NK-92 (cell line): ENCODE data around the gene KRTAP5-10.
"Not testable (repeated sequence)": the region's sequence is repeated elsewhere in the genome, so short reads cannot be mapped to it uniquely, and the experiment has no call there.

Experiments used
- DNase-seq: peaks from one replicate; lab custom pipeline; 2025; ENCODE audit not compliant: unreplicated experiment; lab: John Stamatoyannopoulos, UW

KRTAP5-10 gene

DNA sequence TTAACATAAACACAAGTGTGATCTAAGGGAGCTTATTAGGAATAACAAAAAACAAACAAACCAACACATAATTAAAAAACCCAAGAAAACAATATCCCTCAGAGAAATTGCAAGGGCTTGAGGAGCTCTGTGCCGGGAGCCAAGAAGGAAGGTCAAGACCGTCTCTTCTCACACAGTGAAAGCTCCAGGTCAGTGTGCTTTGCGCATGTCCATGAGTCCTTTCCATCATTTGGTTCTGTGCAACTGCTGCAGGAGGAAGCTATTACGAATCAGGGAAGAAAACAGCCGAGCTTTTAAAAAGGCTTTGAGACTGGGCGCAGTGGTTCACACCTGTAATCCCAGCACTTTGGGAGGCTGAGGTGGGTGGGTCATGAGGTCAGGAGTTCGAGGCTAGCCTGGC is 23.0 kb upstream of the KRTAP5-10 start:
- no peak for DNase-seq

DNA sequence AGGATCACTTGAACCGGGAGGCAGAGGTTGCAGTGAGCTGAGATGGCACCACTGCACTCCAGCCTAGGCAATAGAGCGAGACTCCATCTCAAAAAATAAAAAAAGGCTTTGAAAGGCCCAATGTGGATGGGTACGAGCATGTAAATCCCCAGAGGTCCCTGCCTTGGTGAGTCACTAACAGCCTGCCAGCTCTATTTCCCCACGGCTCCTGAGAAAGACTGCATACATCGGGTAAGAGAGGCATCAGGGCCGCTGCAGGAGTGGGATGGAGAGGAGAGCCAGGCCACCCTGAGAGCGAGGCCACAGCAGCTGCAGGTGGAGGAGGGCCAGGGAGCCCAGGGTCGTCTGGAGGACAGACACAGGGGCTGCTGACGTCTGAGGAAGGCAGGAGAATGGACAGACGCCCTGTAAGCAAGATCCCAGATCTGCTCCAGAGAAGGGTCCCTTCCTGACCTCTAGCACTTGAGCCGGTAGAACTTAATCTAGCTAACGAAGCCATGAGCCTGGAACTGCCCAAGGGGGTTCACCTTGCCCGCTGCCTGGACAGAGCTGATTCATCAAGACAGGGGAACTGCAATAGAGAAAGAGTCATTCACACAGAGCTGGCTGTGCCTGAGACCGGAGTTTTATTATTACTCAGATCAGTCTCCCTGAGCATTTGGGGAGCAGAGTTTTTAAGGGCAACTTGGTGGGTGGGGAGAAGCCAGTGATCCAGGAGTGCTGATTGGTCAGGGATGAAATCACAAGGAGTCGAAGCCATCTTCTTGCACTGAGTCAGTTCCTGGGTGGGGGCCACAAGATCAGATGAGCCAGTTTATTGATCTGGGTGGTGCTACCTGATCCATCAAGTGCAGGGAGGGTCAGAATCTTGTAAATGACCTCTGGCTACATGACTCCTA is 22.2 kb upstream of the KRTAP5-10 start:
- no peak for DNase-seq

DNA sequence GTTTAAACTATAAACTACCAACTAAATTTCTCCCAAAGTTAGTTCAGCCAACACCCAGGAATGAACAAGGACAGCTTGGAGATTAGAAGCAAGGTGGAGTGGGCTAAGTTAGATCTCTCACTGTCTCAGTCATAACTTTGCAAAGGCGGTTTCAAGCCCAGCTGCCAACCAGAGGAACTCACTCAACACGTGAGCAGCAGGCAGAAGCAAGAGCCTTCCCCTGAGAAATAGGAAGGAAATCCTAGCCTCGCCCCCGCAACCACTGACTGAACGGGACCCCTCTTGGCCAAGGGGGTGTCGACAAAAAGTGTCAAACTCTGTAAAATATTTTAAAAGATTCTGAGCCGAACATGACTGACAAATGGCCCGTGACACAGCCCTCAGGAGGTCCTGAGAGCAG is 21.5 kb upstream of the KRTAP5-10 start:
- no peak for DNase-seq

DNA sequence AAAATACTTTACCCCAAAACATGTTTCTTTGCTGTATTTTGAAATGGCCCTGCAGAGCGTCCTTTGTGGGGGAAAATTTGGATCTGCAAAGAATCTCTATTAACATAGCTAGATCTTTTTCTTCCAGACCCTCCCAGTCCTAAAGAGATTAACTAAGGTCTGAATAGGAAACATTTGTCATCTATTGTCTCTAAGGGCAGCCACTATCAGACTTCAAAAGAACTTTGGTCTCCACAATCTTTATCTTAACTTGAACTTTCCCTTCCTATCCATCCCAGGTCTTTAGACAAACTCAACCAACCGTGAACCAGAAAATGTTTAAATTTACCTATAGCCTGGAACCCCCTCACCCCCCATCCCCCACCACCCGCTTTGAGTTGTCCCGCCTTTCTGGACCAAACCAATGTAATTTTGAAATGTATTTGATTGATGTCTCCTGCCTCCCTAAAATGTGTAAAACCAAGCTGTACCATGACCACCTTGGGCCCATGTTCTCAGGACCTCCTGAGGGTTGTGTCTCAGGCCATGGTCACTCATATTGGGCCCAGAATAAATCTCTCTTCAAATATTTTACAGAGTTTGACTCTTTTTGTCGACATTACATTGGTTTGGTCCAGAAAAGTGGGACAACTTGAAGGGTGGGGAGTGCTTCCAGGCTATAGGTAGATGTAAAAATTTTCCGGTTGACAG is 20.7 kb upstream of the KRTAP5-10 start:
- no peak for DNase-seq

DNA sequence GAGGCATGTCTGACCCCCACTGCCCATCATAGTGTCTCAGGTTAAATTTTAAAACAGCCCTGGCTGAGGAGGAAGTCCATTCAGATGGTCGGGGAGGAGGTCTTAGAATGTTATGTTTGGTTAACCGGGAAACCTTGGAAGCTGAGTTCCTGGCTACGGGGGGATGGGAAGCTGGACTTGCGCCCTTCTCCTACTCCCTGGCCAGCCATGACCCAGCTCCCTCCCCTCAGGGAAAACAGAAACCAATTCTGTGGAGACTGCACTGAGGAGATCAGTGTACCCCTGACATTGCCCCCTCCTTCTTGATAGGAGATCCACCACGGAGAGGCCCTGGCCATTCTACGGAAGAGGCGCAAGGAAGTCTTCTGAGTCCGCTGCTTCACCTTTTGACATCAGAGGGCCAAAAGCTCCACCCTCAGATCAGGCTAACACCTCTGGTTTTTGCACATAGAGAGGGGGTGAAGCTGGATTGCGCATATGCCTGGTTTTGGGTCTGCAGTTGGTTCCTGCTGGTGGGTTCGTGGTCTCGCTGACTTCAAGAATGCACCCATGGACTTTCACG is 19.9 kb upstream of the KRTAP5-10 start:
- DNase-seq: no peak

DNA sequence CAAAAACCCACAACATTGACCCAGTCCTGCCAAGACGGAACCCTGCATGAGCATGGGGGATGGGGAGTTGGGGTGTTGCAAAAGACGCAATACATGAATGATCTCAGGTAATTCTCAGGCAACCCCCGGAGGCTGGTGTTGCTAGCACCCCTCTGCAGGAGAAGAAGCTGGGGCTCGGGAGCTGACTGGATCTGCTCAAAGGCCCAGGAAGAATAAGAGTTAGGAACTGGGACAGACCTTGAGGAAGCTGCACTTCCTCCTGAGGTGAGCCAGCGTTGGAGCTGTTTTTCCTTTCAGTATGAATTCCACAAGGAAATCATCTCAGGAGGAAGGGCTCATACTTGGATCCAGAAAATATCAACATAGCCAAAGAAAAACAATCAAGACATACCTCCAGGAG is 17.2 kb upstream of the KRTAP5-10 start, which contains the start of gene KRTAP5-9:
Gene KRTAP5-9, plus strand, starts transcription at position 301 of the 400 bp plus-strand sequence. CDS start 238 bp downstream, outside the sequence.
- no peak for DNase-seq

DNA sequence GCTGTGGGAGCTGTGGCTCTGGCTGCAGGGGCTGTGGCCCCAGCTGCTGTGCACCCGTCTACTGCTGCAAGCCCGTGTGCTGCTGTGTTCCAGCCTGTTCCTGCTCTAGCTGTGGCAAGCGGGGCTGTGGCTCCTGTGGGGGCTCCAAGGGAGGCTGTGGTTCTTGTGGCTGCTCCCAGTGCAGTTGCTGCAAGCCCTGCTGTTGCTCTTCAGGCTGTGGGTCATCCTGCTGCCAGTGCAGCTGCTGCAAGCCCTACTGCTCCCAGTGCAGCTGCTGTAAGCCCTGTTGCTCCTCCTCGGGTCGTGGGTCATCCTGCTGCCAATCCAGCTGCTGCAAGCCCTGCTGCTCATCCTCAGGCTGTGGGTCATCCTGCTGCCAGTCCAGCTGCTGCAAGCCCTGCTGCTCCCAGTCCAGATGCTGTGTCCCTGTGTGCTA is 16.6 kb upstream of the KRTAP5-10 start:
- DNase-seq: no peak

DNA sequence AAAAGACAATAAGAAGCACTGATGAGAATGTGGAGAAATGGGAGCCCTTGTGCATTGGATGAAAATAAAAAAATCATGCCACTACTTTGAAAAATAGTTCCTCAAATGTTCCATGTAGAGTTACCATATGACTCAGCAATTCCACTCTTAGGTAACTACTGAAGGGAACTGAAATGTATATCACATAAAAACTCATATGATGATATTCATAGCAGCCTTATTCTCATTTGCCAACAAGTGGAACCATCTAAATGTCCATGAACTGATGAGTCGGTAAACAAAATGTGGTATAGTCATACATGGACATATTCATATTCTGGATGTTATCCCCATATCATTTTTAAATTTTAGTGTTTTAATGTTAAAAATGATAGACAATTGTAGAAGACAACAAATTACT is 13.7 kb upstream of the KRTAP5-10 start:
- no peak for DNase-seq

DNA sequence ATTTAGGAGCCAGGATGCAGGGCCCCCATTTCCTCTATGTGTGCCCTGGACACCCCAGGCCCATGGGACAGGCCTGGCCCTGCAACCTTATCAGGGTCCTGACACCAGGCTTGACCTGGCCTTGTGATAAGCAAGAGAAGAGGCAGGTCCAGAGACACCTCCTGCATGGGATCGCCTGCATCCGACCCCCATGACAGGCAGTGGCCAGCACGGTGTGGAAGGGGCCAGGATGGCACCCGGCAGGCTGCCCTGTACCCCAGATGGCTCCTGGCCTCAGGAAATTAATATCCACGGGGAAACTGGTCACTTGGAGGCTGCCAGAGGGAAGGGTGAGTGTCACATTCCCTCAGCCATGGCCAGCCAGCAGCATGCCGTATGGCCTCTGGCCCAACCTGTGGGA is 10.4 kb upstream of the KRTAP5-10 start:
- no peak for DNase-seq

DNA sequence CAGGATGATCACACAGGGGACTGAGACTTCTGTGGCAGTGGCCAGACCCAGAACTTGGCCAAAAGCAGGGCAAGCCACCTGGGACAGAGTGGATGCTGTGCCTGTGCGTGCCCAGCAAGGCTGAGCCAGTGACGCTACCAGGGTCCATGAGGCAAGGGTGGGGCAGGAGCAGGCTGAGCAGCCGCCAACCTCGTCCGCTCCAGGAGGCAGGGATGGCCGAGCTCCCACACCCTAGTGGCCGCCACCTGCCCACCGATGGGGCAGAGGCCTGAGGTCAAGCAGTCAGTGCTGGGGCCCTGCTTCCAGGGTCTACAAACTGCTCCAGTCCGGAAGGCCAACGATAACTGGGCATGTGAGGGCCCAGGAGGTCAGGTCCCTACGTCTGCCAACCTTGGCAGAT is 9.9 kb upstream of the KRTAP5-10 start:
- no peak for DNase-seq

DNA sequence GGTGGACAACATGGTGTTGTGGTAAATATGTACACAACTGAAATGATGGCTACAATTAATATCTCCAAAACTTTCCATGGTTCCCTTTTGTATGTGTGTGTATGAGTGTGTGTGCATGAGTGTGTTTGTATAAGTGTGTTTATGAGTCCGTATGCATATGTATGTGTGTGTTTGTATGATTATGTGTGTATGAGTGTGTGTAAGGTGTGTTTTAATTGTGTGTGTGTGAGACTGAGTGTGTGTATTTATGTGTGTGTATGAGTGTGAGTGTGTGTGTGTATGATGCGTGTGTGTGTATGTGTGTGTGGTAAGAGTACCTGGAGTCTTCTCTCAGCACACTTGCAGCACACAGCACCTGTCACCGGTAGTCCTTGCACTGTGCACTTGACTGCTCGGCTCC is 9.3 kb upstream of the KRTAP5-10 start:
- no peak for DNase-seq

DNA sequence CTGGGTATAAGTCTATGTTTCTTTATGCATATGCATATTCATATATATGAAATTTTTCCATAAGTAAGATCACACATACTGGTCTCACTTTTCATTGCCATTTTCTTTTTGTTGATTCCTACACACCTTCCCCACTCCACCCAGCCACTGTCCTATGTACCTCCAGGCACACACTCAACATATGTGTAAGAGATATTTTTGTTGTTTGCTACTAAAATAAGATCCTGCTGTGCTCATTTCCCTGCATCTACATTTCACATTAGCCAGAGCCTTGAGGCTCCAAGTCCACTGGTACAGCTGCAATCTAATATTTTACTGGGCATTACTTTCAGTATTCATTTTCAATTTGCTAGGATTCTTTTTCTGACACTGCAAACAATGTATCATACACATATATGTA is 8.1 kb upstream of the KRTAP5-10 start:
- DNase-seq: no peak

DNA sequence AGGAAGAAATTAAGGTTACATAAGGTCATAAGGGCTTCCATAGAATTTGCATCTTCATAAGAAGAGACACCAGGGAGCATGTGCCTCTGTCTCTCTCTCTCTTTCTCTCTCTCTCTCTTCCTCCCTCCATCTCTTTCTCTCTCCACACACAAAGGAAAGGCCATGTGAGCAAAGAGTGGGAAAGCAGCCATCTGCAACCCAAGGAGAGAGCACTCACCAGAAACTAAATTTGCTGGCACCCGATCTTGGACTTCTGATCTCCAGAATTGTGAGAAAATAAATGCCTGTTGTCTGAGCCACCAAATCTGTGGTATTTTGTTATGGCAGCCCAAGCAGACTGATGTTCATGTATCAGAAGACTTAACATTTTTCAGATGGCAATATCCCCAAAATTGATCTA is 6.4 kb upstream of the KRTAP5-10 start:
- DNase-seq: no peak

DNA sequence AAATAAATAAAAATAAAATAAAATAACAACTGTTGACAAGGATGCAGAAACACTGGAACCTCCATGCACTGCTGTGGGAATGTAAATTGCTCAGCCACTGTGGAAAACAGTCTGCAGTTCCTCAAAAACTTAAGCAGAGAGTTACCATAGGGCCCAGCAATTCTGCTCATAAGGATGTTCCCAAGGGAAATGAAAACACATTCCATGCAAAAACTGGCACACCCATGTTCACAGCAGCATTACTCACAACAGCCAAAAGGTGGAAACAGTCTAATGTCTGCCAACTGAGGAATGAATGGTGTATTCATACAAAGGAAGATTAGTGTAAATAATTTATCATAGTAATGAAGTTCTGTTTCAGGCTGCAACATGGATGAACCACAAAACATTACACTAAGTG is 3.2 kb upstream of the KRTAP5-10 start:
- no peak for DNase-seq

DNA sequence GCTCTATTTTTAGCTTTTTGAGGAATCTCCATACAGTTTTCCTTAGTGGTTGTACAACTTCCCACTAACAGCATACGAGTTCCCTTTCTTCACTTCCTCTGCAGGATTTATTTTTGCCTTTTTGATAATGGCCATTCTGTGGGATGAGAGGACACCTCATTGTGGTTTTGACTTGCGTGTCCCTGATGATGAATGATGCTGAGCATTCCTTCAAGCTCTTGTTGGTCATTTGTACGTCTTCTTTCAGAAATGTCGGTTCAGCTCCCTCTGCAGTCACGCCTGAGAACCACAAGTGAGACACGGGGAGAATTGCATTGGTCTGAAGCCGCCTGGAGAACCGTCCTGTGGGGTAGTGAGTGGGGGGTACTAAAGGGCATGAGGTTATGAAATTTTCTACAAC is 2.0 kb upstream of the KRTAP5-10 start:
- DNase-seq: no peak

DNA sequence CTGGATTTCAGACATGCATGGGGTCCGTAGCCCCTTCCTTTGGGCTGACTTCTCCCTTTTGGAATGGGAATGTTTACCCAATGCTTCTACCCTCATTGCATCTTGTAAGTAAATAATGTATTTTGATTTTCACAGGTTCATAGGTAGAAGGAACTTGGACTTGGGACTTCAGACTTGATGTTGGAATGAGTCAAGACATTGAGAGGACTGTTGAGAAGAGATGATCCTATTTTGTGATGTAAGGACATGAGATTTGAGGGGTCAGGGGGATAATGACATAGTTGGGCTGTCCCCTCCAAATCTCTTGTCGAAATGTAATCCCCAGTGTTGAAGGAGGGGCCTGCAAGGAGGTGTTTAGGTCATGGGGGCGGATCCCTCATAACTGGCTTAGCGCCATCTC is 933 bp upstream of the KRTAP5-10 start:
- DNase-seq: no peak

DNA sequence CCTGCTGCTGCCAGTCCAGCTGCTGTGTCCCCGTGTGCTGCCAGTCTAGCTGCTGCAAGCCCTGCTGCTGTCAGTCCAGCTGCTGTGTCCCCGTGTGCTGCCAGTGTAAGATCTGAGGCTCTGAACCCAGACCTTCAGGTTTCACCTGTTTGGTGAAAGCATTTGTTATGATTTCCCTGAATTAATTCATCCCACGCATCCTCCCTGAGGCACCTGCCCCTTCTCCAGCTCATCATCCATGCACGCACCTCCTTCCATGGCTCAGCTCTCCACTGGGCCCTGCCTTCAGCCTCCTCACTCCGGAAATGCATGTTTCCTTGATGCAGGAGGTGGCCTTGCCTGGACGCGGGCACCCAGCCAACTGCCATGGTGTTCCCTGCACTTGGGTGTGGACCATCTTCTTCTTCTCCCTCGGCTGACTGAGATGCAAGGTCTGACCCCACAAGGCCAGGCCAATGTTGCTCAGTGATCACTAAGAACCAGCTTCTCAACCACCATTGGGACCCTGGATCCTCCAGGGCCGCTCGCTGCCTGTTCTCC is 788 bp downstream of the KRTAP5-10 start:
- no peak for DNase-seq

DNA sequence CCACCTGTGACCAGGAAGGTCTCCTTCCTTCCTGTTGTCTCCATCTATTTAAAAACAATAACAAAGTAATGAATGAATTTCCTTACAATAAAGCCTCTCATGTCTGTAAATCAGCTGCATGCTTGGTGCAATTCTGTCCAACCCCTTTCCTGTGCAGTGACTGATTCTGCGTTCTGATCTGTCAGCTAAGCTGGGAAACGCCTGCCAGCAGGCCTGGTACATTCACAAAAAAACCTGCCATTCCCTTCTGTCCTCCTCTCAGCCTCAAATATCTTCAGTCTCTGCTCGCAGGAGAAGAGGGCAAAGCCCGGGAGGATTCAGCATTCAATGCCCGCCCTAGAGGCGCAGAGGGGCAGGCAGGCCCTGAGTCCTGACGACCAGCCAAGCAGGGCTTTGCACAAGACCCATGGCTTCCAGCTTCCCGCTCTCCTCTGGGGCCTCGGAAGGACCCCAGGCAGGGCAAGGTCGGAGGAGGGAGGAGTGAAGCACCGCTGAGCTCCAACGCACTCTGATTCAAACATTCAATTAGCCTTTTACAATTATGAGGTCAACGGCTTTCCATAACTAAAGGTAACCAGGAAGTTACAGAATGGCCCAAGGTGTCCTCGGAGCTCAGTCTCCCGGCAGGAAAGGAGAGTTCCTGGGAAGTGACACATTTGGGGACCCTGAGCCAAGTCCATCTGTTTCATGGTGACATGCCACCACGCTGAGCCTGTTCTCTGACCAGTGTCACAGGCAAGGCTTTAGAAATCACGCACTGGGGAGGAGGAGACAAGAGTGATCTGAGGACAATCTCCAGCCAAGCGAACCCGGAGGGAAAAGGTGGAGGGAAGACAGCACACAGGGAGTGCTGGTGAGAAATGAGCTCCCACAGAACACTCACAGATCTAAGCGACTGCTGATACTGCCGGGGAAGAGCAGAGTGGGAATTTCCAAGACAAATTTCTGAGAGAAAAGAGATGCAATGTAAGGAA is 1.6 kb downstream of the KRTAP5-10 start:
- not testable (repeated sequence) for DNase-seq

DNA sequence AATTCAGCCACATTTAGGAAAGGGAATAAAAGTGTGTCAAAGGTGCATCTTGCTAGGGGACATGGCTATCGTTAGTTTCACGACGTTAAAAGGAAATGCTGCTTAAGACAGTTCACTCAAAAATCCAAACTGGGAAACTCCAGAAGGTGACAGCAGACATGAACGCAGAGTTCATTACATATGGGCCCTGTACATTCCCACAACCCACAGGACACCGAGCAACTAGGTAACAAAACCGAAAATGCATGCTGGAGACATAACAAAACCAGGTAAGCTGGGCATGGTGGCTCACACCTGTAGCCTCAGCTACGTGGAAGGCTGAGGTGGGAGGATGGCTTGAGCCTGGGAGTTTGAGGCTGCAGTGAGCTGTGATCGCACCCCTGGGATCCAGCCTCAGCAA is 2.3 kb downstream of the KRTAP5-10 start:
- DNase-seq: not testable (repeated sequence)

DNA sequence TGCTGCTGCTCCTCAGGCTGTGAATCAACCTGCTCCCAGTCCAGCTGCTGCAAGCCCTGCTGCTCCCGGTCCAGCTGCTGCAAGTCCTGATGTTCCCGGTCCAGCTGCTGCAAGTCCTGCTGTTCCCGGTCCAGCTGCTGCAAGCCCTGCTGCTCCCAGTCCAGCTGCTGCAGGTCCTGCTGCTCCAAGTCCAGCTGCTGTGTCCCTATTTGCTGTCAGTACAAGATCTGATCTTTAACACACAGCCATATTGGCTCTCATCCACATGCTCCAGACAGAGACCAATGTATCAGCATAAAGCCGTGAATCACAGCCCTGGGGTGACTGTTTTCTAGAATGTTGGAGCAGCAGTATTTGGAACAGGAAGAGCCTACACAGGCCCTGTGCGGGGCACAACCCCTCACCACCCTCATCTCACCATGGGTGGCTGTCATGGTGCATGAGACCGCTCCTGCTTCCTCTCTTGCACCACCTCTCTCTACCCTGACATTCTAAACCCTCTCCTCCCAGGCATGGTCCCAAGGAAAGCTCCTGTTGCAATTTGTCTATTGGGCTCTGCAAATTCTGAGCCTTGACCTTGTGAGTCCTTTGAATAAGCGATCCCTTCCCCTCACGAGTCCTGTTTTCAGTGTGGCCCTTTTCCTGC is 3.5 kb downstream of the KRTAP5-10 start:
- DNase-seq: no peak
